HEK293 (cell line): ENCODE data around the gene OSCAR.

ENCODE experiments used
- CTCF ChIP-seq: fragments of 450-650 bp; formaldehyde crosslinking; IDR thresholded peaks from 2 replicates; pipeline ENCODE4 v1.5.1; 2016; ENCODE audit warnings: missing biosample characterization, missing genetic modification characterization
- ZNF292 ChIP-seq: fragments of 450-650 bp; formaldehyde crosslinking; IDR thresholded peaks from 2 replicates; pipeline ENCODE4 v1.5.1; 2016; ENCODE audit warnings: low read depth, missing biosample characterization, missing genetic modification characterization, borderline replicate concordance
- ZNF433 ChIP-seq: fragments of 450-650 bp; formaldehyde crosslinking; IDR thresholded peaks from 2 replicates; pipeline ENCODE4 v1.5.1; 2016; ENCODE audit warnings: missing biosample characterization, missing genetic modification characterization, low read depth
- ZNF585B ChIP-seq: fragments of 450-650 bp; formaldehyde crosslinking; IDR thresholded peaks from 2 replicates; pipeline ENCODE4 v1.5.1; 2016; ENCODE audit warnings: missing biosample characterization, missing genetic modification characterization

- no peak for TF ChIP-seq ZNF585B (tag by site-specific recombination)
- no peak for TF ChIP-seq ZNF433
- no peak for TF ChIP-seq ZNF292
- no peak for TF ChIP-seq CTCF (tag by site-specific recombination)
Observed at GRCh38 chr19:54100561-54100960, at the start of gene OSCAR.
